Nephron (organoid): Measurements from ENCODE around the gene FGD2.

Experiments used
- H3K27ac Mint-ChIP-seq, 3 experiments: 2 replicates each; pipeline ENCODE4 v1.8.0; 2020; ENCODE audit warnings: mixed read lengths in 3 of 3, mild to moderate bottlenecking in 2 of 3, moderate library complexity in 1 of 3
- H3K27me3 Mint-ChIP-seq: 2 replicates; pipeline ENCODE4 v1.8.0; 2021; ENCODE audit warnings: low read depth, mild to moderate bottlenecking, moderate library complexity, mixed read lengths
- H3K36me3 Mint-ChIP-seq: 2 replicates; pipeline ENCODE4 v1.8.0; 2020; ENCODE audit warnings: low read depth, mixed read lengths
- H3K4me1 Mint-ChIP-seq: 2 replicates; pipeline ENCODE4 v1.8.0; 2020; ENCODE audit warnings: mixed read lengths
- H3K4me3 Mint-ChIP-seq, 3 experiments: 2 replicates each; pipeline ENCODE4 v1.8.0; 2020; ENCODE audit warnings: mild to moderate bottlenecking in 3 of 3, mixed read lengths in 3 of 3, moderate library complexity in 2 of 3
- H3K9me3 Mint-ChIP-seq: 2 replicates; pipeline ENCODE4 v1.8.0; 2020; ENCODE audit warnings: mixed read lengths
- CTCF ChIP-seq, 3 experiments: fragments of 200-600 bp; sonication (generic); IDR thresholded peaks; one replicate each; pipeline ENCODE4 v1.5.0; 2021; ENCODE audit warnings: antibody characterized with exemption in 3 of 3; ENCODE audit not compliant: unreplicated experiment in 3 of 3

Gene FGD2

GRCh38 chr6:37049758-37050044 is 44.2 kb downstream of the FGD2 start:
- H3K4me3 Mint-ChIP-seq = no peak overlapping the region
- H3K27me3 Mint-ChIP-seq = peaks cover 5% of the 10 kb centered on the region
- H3K4me1 Mint-ChIP-seq = peaks cover 24% of the 10 kb centered on the region

GRCh38 chr6:37050045-37050853 is 44.8 kb downstream of the FGD2 start:
- no peak overlapping the region for H3K4me3 Mint-ChIP-seq
- TF ChIP-seq CTCF (IDR thresholded peaks at IDR 0.05; ENCODE audit: unreplicated experiment in 3 of 3) = no peak
- H3K36me3 Mint-ChIP-seq = no peaks in the 10 kb centered on the region
- H3K27ac Mint-ChIP-seq = no peak overlapping the region
- no peaks in the 10 kb centered on the region for H3K9me3 Mint-ChIP-seq
- H3K27me3 Mint-ChIP-seq = peaks cover 9% of the 10 kb centered on the region
- H3K4me1 Mint-ChIP-seq = peaks cover 28% of the 10 kb centered on the region

More at GRCh38 chr6:37049758-37050044, 44.2 kb downstream of the FGD2 start:
- H3K36me3 Mint-ChIP-seq = no peaks in the 10 kb centered on the region
- no peak for TF ChIP-seq CTCF (IDR thresholded peaks at IDR 0.05; ENCODE audit: unreplicated experiment in 3 of 3)
- H3K9me3 Mint-ChIP-seq = no peaks in the 10 kb centered on the region
- no peak overlapping the region for H3K27ac Mint-ChIP-seq

- TF ChIP-seq CTCF (IDR thresholded peaks at IDR 0.05; ENCODE audit: unreplicated experiment in 3 of 3) = no peak
- Mint-ChIP-seq H3K4me1 (peaks cover 28% of the 10 kb centered on the region), H3K27ac (no peak overlapping the region), H3K36me3 (no peaks in the 10 kb centered on the region), H3K27me3 (peaks cover 9% of the 10 kb centered on the region), H3K4me3 (no peak overlapping the region), H3K9me3 (no peaks in the 10 kb centered on the region)
These were observed 45.3 kb downstream of the FGD2 start for GRCh38 chr6:37050854-37051137.

GRCh38 chr6:37051138-37052026 is 45.9 kb downstream of the FGD2 start:
- H3K36me3 Mint-ChIP-seq = no peaks in the 10 kb centered on the region
- peak overlapping the region in 2 of 3 experiments; percentile 22 to 61 for H3K27ac Mint-ChIP-seq
- peaks cover 7% of the 10 kb centered on the region for H3K27me3 Mint-ChIP-seq
- H3K4me1 Mint-ChIP-seq = peaks cover 28% of the 10 kb centered on the region
- peak; percentile 81 to 93 (median 88) for TF ChIP-seq CTCF (IDR thresholded peaks at IDR 0.05; ENCODE audit: unreplicated experiment in 3 of 3)
- no peaks in the 10 kb centered on the region for H3K9me3 Mint-ChIP-seq
- no peak overlapping the region for H3K4me3 Mint-ChIP-seq

- H3K36me3 Mint-ChIP-seq = no peaks in the 10 kb centered on the region
- H3K9me3 Mint-ChIP-seq = no peaks in the 10 kb centered on the region
- peak overlapping the region in 2 of 3 experiments; percentile 22 to 61 for H3K27ac Mint-ChIP-seq
- no peak overlapping the region for H3K4me3 Mint-ChIP-seq
- peaks cover 32% of the 10 kb centered on the region for H3K4me1 Mint-ChIP-seq
- H3K27me3 Mint-ChIP-seq = peaks cover 6% of the 10 kb centered on the region
- no peak for TF ChIP-seq CTCF (IDR thresholded peaks at IDR 0.05; ENCODE audit: unreplicated experiment in 3 of 3)
These were observed 46.7 kb downstream of the FGD2 start for GRCh38 chr6:37052027-37052628.
